Suprapubic skin (tissue), 4 donors: ENCODE data around the gene FOXN3.

Experiments
- EP300 ChIP-seq: sonication (generic); formaldehyde crosslinking; IDR thresholded peaks from one replicate; pipeline ENCODE4 v1.6.1; 2017; ENCODE audit warnings: antibody characterized with exemption
- POLR2A ChIP-seq, 2 donors: fragments of 450-650 bp; IDR thresholded peaks; one replicate each; pipeline ENCODE4 v1.6.1; 2017; ENCODE audit warnings: antibody characterized with exemption in 2 of 2, mild to moderate bottlenecking in 2 of 2, moderate library complexity in 2 of 2
- POLR2AphosphoS5 ChIP-seq, 3 donors: sonication (generic); formaldehyde crosslinking; IDR thresholded peaks; one replicate each; pipeline ENCODE4 v1.6.1; 2017; ENCODE audit warnings: antibody characterized with exemption in 3 of 3
- TF ChIP-seq, protein P1 (sequence below), 2 donors: fragments of 200-600 bp in 1 of 2; fragments of 450-650 bp in 1 of 2; sonication (generic) in 1 of 2; IDR thresholded peaks; one replicate each; pipeline ENCODE4 v1.5.1; 2016 to 2019; ENCODE audit warnings: antibody characterized with exemption in 2 of 2, mild to moderate bottlenecking in 1 of 2, moderate library complexity in 1 of 2

DNA sequence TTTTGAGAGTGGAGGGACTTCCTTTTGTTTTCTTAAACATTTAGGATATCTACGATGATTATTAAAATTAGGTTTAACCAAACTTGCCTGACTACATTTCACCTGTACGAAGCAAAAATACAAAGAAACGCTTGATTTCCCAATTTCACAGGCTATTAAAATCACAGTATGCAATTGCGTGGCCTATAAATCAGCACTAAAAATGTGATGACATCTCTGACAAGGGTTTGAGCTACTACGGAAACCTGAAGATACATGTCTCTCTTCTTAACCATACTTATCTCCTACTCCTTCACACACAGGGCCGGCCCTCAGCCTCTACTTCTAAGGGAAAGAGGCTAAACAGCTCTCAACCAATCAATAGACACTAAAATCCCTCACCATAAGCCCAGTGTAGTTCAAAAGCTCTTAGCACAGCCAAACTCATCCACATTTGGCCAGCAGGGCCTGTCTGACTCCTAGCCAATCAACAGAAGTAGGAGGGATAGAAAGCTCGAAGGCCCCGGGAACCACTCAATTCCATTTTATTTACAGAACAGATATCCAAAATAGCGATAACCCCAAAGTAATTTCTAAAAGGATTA is 137.3 kb downstream of the FOXN3 start:
- TF ChIP-seq POLR2AphosphoS5 (IDR thresholded peaks at IDR 0.05) (no peak), POLR2A (IDR thresholded peaks at IDR 0.05) (no peak), EP300 (no peak)
- TF ChIP-seq, protein P1, sequence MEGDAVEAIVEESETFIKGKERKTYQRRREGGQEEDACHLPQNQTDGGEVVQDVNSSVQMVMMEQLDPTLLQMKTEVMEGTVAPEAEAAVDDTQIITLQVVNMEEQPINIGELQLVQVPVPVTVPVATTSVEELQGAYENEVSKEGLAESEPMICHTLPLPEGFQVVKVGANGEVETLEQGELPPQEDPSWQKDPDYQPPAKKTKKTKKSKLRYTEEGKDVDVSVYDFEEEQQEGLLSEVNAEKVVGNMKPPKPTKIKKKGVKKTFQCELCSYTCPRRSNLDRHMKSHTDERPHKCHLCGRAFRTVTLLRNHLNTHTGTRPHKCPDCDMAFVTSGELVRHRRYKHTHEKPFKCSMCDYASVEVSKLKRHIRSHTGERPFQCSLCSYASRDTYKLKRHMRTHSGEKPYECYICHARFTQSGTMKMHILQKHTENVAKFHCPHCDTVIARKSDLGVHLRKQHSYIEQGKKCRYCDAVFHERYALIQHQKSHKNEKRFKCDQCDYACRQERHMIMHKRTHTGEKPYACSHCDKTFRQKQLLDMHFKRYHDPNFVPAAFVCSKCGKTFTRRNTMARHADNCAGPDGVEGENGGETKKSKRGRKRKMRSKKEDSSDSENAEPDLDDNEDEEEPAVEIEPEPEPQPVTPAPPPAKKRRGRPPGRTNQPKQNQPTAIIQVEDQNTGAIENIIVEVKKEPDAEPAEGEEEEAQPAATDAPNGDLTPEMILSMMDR (IDR thresholded peaks at IDR 0.05), result no peak
